Ascending aorta (tissue), 2 donors: Measurements from ENCODE around the gene P2RX2. TPM values are rescaled to one million over a fixed set of nuclear protein-coding genes. Genes with fewer than 3 reads are reported as not detected.

Source experiments
- DNase-seq, 2 donors: peaks; one replicate each; pipeline ENCODE4 v3.0.0-alpha.2; 2019; ENCODE audit warnings: low spot score in 2 of 2
- H3K27ac ChIP-seq, 2 donors: fragments of 200-600 bp; sonication (generic); one replicate each; pipeline ENCODE4 v1.5.1; 2016 to 2017; ENCODE audit warnings: mild to moderate bottlenecking in 1 of 2
- H3K27me3 ChIP-seq: fragments of 200-600 bp; sonication (generic); one replicate; pipeline ENCODE4 v1.5.1; 2017
- H3K36me3 ChIP-seq, 2 donors: fragments of 200-600 bp; sonication (generic); one replicate each; pipeline ENCODE4 v1.5.1; 2016
- H3K4me1 ChIP-seq, 2 donors: fragments of 200-600 bp; sonication (generic); one replicate each; pipeline ENCODE4 v1.5.1; 2016 to 2017; ENCODE audit warnings: mild to moderate bottlenecking in 1 of 2
- H3K4me3 ChIP-seq, 2 donors: fragments of 200-600 bp; sonication (generic); one replicate each; pipeline ENCODE4 v1.5.1; 2016 to 2017; ENCODE audit warnings: mild to moderate bottlenecking in 1 of 2
- H3K9me3 ChIP-seq, 2 donors: fragments of 200-600 bp; sonication (generic); one replicate each; pipeline ENCODE4 v1.5.1; 2016
- intact Hi-C: fragments of 100-400 bp; cut with DNase I; formaldehyde crosslinking; loops from one replicate; pipeline ENCODE4 v1.15.1; 2023
- total RNA-seq: library from RNA; depleted of rRNA; stranded (reverse); fragments of >200 nt; gene quantifications from one replicate; pipeline ENCODE4 v1.1.0, GENCODE V29; 2016
- TF ChIP-seq, protein P1 (sequence below), 3 experiments: fragments of 200-600 bp in 2 of 3; fragments of 450-650 bp in 1 of 3; sonication (generic) in 2 of 3; IDR thresholded peaks; one replicate each; pipeline ENCODE4 v1.5.1; 2016 to 2019; ENCODE audit warnings: antibody characterized with exemption in 3 of 3, mild to moderate bottlenecking in 1 of 3, moderate library complexity in 1 of 3

P2RX2 gene
- total RNA-seq, 1 donor from 2014 or later = not detected

GRCh38 chr12:132646850-132647249, 28.3 kb downstream of the P2RX2 start:
- TF ChIP-seq, protein P1, sequence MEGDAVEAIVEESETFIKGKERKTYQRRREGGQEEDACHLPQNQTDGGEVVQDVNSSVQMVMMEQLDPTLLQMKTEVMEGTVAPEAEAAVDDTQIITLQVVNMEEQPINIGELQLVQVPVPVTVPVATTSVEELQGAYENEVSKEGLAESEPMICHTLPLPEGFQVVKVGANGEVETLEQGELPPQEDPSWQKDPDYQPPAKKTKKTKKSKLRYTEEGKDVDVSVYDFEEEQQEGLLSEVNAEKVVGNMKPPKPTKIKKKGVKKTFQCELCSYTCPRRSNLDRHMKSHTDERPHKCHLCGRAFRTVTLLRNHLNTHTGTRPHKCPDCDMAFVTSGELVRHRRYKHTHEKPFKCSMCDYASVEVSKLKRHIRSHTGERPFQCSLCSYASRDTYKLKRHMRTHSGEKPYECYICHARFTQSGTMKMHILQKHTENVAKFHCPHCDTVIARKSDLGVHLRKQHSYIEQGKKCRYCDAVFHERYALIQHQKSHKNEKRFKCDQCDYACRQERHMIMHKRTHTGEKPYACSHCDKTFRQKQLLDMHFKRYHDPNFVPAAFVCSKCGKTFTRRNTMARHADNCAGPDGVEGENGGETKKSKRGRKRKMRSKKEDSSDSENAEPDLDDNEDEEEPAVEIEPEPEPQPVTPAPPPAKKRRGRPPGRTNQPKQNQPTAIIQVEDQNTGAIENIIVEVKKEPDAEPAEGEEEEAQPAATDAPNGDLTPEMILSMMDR (IDR thresholded peaks at IDR 0.05) = no peak
- H3K27me3 ChIP-seq = no peaks in the 10 kb centered on the region
- H3K4me3 ChIP-seq = no peak overlapping the region
- H3K4me1 ChIP-seq = no peaks in the 10 kb centered on the region
- intact Hi-C loops = no loop called here
- no peak overlapping the region for H3K27ac ChIP-seq
- no peak for DNase-seq
- H3K36me3 ChIP-seq = peaks cover 50 to 77% of the 10 kb centered on the region in 2 donors
- H3K9me3 ChIP-seq = no peaks in the 10 kb centered on the region

GRCh38 chr12:132647858-132648257, 29.3 kb downstream of the P2RX2 start:
- Histone ChIP-seq H3K27ac (no peak overlapping the region), H3K4me3 (no peak overlapping the region), H3K36me3 (peaks cover 44 to 73% of the 10 kb centered on the region in 2 donors), H3K27me3 (no peaks in the 10 kb centered on the region), H3K4me1 (no peaks in the 10 kb centered on the region), H3K9me3 (no peaks in the 10 kb centered on the region)
- DNase-seq = no peak
- TF ChIP-seq, protein P1 (IDR thresholded peaks at IDR 0.05) = no peak
- intact Hi-C loops = no loop called here

DNA sequence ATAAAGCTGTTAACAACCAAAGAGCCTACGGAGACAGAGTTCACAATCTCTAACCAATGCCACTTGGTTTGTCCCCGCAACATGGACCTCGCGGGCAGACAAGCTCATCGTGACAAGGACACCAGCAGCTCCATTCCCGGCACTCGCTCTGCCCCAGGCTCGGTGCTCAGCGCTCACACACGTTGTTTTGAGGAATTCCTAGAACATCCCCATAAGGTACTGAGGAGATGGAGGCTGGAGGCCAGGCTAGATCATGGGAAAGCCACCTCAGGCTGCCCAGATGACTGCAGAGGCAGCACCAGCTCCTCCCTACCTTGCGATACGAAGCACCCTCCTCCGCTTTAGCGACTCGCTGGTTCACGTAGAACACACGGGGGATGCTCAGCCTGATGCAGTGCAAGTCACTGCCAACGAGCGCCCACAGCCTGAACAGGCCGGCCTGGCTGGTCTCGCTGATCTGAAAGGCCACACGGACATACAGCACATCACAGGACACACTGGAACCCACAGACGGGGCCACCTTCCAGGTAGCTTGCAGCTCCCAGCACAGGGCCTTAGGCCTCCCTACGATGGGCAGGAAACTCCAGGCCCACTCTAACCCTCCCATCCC, 30.1 kb downstream of the P2RX2 start:
- intact Hi-C loops = no loop called here
- Histone ChIP-seq H3K9me3 (no peaks in the 10 kb centered on the region), H3K27me3 (no peaks in the 10 kb centered on the region), H3K4me3 (no peak overlapping the region), H3K27ac (no peak overlapping the region), H3K4me1 (no peaks in the 10 kb centered on the region), H3K36me3 (peaks cover 37 to 66% of the 10 kb centered on the region in 2 donors)
- TF ChIP-seq, protein P1 (IDR thresholded peaks at IDR 0.05) = no peak
- DNase-seq = no peak

DNA sequence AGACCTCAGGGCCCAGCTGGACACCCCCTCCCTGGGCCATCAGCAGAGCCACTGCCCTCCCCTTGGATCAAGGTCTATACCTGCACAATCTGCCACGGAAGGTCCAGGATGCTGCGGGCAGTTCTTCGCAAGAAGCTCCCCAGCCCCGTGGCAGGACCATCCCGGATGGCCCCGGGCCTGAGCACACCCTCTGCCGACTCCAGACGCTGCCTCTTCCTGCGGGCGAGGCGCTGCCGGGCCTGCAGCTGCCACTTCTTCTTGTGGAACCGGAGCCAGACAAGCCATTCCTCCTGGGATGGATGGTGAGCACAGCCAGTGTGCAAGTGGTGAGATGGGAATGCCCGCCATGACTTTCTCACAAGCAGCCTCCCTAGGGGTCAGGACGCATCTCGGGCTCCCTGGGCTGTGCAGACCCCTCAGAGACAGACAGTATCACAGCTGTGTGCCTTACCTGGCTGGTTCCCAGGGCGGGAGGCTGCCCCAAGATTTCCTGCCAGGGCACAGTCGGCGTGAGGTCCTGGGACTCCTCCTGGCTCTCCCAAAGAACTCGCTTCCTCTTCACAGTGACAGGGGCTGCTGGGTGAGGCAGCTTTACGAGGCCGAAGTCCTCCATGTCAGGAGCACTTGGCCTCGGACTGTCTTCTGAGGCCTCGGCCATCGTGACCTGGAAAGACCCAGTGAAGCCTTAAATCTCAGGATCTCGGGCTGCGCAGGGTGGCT, 30.8 kb downstream of the P2RX2 start:
- Histone ChIP-seq H3K4me3 (no peak overlapping the region), H3K4me1 (no peaks in the 10 kb centered on the region), H3K27ac (no peak overlapping the region), H3K36me3 (peaks cover 40 to 66% of the 10 kb centered on the region in 2 donors), H3K9me3 (no peaks in the 10 kb centered on the region), H3K27me3 (no peaks in the 10 kb centered on the region)
- intact Hi-C loops = no loop called here
- no peak for DNase-seq
- TF ChIP-seq, protein P1 (IDR thresholded peaks at IDR 0.05) = no peak

DNA sequence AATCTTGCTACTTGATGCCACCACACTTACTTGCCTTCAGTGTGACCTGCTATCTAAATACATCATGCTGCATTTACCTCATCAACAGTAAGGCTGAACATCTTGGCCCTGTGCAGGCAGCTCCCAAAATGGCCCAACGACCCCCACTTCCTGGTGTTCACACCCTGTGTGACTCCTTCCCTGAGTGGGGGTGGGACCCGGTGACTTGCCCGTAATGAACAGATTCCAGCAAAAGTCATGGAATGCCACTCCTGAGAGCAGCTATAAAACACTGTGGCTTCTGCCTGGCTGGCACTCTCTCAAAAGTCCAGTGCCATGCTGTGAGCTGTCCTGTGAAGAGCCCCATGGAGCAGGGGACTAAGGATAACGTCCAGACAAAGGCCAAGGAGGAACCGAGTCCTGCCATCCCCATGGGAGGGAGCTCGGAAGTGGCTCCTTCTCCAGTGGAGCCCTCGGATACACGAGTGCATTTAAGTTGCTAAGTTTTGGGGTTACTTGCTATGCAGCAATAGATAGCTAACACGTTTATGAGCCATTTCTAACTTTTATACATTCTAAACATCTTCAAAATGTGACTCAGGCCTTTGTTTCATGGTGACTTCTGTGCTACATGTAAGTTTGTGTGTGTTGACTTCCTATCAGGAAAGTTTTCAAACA, 33.0 kb downstream of the P2RX2 start:
- intact Hi-C loops = no loop called here
- Histone ChIP-seq H3K4me3 (no peak overlapping the region), H3K9me3 (no peaks in the 10 kb centered on the region), H3K4me1 (no peaks in the 10 kb centered on the region), H3K27ac (no peak overlapping the region), H3K36me3 (peaks cover 38 to 74% of the 10 kb centered on the region in 2 donors), H3K27me3 (no peaks in the 10 kb centered on the region)
- no peak for DNase-seq
- TF ChIP-seq, protein P1 (IDR thresholded peaks at IDR 0.05) = no peak
